Measurements from ENCODE around the gene LAMB2.

The LAMB2 gene

DNA sequence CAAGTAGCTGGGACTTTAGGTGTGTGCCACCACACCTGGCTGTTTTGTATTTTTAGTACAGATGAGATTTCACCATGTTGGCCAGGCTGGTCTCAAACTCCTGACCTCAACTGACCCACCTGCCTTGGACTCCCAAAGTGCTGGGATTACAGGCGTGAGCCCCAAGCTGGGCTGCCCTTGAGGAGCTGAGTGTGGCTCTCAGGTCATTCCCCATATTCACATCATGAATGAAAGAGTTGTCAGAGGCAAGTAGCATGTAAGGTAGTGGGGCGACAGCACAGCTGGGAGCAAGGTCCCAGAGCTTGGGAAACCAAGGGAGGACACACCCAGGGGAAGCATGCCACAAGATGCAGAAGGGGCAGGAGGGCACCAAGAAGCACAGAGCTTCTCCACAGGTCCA, 28.3 kb upstream of the LAMB2 start:
- DNase-seq (ENCODE audit: low read depth), result no peak

GRCh38 chr3:49158792-49159191, 25.9 kb upstream of the LAMB2 start:
- no peak for DNase-seq (ENCODE audit: low read depth)

DNA sequence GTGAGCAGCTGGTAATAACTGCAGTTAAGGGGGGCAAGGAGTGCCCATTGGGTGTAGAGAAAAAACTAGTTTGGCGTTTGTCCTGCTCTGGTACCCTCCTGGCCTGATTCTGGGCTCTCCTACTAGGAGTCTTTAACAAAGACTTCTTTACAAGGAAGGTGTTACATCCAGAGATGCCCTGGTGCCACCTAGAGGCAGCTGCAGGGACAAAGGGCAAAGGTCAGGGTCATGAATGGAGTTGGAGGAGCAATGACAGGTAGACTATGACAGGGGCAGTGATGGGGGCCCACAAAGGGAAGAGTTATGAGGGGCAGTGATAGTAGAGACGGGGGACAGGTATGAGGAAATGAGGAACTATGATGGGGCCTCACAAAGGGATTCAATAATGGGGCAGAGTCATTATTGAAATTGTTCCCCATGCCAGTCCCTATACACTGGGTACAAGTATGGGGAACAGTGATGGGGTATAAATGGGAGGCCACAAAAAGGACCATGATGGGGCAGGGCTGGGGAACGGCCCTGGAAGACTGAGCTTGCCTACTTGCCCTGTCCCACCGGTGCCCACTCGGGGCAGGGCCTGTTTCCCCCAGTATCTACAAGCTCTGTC, 25.4 kb upstream of the LAMB2 start:
- DNase-seq (ENCODE audit: low read depth), result peak; percentile 49

DNA sequence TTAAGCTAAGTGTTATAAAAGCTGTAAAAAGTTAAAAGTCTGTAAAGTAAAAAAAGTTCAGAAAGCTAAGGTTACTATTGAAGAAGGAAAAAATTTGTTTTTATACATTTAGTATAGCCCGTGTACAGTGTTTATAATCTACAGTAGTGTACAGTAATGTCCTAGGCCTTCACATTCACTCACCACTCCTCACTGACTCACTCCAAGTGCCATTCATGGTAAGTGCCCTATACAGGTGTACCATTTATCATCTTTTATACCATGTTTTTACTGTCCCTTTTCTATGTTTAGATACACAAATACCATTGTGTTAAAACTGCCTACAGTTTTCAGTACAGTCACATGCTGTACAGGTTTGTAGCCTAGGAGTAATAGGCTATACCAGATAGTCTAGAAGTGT, 24.4 kb upstream of the LAMB2 start:
- DNase-seq (ENCODE audit: low read depth), result no peak

DNA sequence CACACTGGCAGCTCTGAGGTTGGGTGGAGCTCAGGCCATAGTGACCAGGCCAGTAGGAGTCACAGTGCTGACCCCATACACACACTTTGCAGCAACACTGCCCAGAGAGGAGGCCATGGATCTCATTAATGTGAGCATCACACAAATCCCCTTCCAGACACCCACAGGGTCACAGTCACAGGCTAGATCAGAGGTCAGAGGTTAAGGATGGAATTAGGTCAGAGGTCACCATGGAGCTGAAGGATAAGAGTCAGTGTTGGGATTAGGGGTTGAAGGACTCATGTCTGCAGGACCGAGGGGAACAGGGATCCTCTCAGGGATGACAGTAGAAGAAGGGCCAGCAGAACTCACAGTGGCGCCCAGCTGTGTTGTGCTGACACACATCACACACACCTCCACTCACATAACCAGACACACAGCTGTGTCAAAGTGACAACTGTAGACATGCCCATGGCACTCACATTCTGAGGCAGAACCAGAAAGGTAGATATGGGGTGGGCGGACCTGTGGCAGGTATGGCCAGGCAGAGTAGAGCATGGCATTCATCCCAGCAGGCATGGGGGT, 20.6 kb upstream of the LAMB2 start:
- no peak for DNase-seq (ENCODE audit: low read depth)

GRCh38 chr3:49151610-49152009, 18.8 kb upstream of the LAMB2 start:
- DNase-seq (ENCODE audit: low read depth), result no peak

DNA sequence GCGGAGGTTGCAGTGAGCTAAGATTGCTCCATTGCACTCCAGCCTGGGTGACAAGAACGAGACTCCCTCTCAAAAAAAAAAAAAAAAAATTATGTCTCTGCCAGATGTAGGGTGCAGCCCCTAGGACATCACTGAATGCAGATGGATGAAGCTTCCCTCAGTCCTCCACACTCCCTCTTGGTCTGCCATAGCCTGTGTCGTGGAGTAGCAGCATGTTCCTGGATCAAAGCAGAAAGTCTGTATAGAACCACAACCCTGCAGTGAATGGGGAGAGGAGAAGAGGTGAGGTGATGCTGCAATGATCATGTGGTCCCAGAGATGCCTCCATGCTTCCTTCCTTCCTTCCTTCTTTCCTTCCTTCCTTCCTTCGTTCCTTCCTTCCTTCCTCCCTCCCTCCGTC, 15.3 kb upstream of the LAMB2 start:
- DNase-seq (ENCODE audit: low read depth), result no peak

DNA sequence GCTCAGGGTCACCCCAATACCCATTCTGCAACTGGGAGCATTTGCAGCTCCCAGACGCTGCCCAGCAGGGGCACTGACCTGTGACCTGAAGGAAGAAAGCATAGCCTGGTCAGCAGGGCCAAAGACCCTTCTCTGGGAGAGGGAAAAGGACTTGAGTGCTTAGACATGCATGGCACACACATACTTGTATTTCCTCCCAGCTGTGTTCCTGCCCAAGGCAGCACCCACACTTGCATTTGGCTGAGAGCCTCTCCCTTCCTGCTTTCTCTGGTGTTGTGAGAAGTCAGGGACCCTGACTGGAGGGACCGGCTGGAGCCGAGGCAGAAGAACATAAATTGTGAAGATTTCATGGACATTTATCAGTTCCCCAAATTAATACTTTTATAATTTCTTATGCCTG, 7.2 kb upstream of the LAMB2 start:
- no peak for DNase-seq (ENCODE audit: low read depth)

DNA sequence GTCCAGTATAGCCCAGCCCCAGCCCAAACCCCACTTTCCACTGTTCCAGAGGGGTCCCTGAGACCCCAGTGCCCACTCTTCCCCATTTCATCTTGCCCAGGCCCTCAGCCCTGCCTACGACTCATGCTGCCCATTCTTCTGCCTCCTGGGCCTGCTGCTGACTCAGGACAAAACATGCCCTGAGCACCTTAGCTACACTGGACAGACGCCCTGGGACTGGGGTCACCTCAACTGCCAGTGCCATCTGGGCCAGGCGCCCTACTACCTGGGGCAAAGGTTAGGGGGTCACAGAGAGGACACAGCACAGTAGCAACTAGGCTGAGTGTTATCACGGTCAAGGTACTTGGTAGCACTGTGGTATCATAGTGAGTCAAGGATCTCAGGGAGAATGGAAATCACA, 2.6 kb upstream of the LAMB2 start:
- no peak for DNase-seq (ENCODE audit: low read depth)

- DNase-seq (ENCODE audit: low read depth), result no peak
Measured at GRCh38 chr3:49134471-49135265, 1.8 kb upstream of the LAMB2 start.

- no peak for DNase-seq (ENCODE audit: low read depth)
Measured at GRCh38 chr3:49133226-49133951, 539 bp upstream of the LAMB2 start.

DNA sequence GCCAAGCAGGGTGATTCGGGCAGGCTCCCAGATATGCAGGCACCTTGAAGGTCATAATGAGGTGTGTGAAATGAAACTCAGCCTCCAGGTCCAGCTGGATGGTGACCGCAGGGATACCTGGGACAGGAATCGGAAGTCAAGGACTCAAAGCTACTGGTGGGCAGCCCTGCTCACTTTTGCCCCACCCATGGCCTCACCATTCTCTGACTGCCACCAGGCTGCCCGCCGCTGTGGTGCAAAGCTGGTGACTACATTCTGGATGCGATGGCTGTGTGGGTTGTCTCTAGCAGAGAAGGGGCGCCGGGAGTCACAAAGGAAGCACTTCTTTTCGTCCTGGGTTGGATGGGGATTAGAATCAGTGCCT, 795 bp downstream of the LAMB2 start:
- no peak for DNase-seq (ENCODE audit: low read depth)

DNA sequence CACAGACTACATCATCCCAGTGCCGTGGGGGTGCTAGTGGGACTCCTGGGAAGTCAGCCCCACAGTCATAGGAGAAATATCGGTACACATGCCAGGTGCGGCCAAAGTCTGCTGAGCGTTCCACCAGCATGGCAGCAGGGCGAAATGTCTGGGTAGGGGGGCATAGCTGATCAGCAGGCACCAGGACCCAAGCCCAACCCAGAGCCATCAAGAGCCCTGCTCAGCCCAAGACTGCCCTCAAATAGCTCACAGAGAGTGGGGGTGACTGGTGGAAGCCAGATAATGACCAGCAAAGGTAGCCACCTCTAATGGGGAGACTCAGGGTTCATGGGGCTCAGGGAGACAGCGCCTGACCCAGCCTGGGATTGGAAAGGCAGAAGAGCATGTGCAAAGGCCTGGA, 1.3 kb downstream of the LAMB2 start:
- no peak for DNase-seq (ENCODE audit: low read depth)

- no peak for DNase-seq (ENCODE audit: low read depth)
Measured at GRCh38 chr3:49131040-49131439, 1.8 kb downstream of the LAMB2 start.

- DNase-seq (ENCODE audit: low read depth), result no peak
Measured at GRCh38 chr3:49124991-49125670, 7.7 kb downstream of the LAMB2 start.

DNA sequence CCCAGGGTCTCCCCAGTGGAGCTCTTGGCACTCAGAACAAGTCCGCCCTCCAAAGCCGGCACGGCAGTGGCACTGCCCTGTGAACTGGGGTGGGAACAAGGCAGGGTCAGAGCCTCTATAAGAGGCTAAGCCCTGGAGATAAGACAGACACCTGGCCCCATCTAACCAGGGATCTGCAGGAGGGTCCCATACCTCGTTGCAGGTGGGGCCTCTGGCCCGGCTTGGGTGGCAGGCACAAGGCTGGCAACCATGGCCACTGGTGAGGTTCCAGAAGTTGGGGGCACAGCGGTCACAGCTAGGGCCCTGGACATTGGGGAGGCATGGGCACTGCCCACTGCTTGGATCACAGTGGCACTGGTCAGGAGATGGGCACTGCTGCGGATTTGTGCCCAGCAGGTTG, 8.6 kb downstream of the LAMB2 start:
- DNase-seq (ENCODE audit: low read depth), result no peak

- no peak for DNase-seq (ENCODE audit: low read depth)
Measured at GRCh38 chr3:49123687-49124086, 9.2 kb downstream of the LAMB2 start.

- DNase-seq (ENCODE audit: low read depth), result no peak
Measured at GRCh38 chr3:49122886-49123545, 9.8 kb downstream of the LAMB2 start.

DNA sequence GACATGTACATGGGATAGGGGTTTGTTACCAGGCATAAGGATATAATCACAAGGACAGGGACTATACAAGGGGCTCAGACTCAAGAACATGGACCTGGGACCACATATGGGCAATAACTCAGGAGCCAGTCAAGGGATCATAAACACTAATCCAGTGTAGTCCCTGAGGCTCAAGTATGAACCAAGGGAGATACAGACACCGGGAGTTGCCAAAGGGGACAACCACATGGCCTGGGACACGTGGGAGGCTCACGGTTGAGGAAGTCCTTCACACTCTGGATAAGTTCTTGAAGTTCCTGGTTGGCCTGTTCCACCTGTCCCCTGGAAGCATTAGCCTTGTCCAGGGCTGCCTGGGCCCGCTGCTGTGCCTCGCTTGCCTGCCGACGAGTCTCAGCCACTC, 10.4 kb downstream of the LAMB2 start:
- no peak for DNase-seq (ENCODE audit: low read depth)

GRCh38 chr3:49122022-49122421, 10.8 kb downstream of the LAMB2 start:
- no peak for DNase-seq (ENCODE audit: low read depth)

- no peak for DNase-seq (ENCODE audit: low read depth)
Measured at GRCh38 chr3:49121132-49121736, 11.6 kb downstream of the LAMB2 start.

All from stimulated activated CD8-positive, alpha-beta memory T cell treated with anti-CD3 and anti-CD28 coated beads, Interleukin-15, amount 100 ng/mL, for 1 hour (primary cell).